Hepatic stellate cell (primary cell): Measurements from ENCODE around the gene PLP1.

Source experiments
- DNase-seq: peaks from one replicate; pipeline ENCODE4 v3.0.0; 2011; ENCODE audit warnings: low spot score

The PLP1 gene

DNA sequence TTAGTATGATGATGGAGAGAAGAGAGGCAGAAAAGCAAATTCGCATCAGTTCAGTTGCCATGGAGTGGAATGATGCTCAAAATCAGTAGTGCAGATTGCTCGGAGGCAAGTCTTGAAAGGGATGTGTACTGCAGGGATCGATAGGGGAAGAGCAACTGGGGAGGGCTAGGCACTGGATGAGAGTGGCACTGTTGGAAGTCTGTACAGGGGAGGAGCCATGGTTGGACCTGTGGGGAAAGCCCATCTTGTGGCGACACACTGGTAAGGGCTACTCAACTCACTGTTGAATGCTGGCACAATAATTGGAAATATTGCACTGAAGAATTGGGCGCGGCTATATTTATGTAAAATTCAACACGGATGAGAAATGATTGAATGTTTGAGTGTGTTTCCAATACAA, 54.2 kb downstream of the PLP1 start:
- DNase-seq, result no peak

DNA sequence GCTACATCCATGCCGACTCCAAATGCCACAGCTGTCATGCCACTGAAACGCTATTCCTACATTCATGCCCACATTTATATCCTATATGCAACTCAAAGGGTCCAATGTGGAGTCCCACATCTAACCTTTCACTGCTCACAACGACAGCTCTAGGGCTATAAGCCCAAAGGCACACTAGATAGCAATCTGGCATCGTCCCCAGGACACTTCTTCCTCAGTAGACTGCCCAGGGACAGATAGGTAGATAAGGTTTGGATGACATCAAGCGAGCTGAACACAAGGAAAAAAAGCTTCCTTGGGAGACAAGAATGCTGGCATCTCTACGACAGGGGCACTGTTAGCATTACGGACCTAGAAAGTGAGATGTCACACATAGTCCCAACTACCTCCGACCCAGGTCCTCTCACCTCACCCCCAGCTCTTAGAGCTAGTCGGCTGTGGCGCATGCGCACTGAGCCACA, 54.7 kb downstream of the PLP1 start:
- peak; percentile 62 for DNase-seq

DNA sequence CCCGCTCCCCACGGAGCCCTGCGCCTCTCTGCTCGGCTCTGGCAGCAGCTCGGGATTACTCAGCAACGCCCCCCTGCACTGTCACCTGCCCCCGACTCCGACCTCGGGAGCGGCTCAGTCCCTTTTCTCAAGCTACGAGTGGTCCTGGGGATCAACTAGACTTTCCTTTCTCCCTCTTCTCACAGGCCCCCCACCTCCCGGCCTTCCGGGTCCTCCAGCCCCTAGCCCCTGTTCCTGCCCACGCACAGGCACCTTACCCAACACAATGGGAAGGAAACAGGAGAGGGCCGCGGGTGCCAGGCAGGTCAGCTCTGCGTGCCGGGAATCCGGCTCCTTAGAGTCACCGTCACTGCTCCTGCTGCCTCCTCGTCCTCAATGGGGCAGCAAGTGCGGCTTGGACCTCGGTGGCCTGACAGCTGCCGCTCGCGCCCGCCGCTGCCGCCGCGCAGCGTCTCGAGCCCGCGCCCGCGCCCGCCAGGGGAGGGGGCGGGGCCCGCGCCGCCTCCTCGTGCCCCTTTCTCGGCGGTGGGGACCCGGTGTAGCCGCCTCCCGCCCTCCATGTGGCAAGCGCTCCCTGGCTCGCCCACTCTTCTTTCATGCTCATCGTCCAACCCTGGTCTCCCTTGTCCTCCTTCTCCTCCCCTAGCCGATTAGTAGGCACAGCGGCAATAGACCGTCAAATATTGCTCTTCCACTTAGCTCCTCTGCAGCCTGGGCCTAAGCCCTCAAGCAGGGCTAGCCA, 55.3 kb downstream of the PLP1 start, which contains the start of gene RAB9B:
RAB9B (minus strand) TSS at position 455 of the 742 bp plus-strand sequence. CDS start 6,473 bp downstream, outside the sequence.
- no peak for DNase-seq

DNA sequence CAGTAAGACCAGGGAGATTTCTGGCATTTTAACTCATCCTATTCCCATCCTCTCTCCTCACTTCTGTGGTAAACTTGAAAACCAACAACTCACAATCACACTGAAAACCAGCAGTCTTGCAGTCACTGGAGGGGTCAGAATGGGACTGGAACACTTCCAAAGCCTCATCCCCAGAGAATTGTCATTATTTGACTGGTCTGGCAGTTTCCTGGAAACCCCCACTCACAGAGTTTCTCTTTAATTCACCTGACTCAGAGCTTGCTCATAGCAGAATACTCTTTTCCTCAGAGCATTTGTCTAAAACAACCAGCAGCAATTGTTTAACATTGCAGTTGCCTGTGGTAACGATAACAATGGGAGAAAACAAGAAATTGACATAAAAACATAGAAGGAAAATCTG, 62.8 kb downstream of the PLP1 start:
- DNase-seq, result no peak
